AG09319 (cell line): ENCODE data around the gene PLCH1.

ENCODE experiments used
- DNase-seq: peaks from one replicate; pipeline ENCODE4 v3.0.0-alpha.2; 2010; ENCODE audit warnings: low read depth; ENCODE audit errors: extremely low read depth
- CTCF ChIP-seq: IDR thresholded peaks from 2 replicates; pipeline ENCODE4 v1.5.1; 2011; ENCODE audit warnings: low read depth, mild to moderate bottlenecking, inconsistent platforms, low read length, moderate library complexity

PLCH1 gene

GRCh38 chr3:155435821-155436220 is 309.1 kb downstream of the PLCH1 start:
- DNase-seq: peak; percentile 35
- TF ChIP-seq CTCF: no peak

GRCh38 chr3:155431856-155432570 is 312.9 kb downstream of the PLCH1 start:
- no peak for DNase-seq
- no peak for TF ChIP-seq CTCF

GRCh38 chr3:155428563-155428962 is 316.3 kb downstream of the PLCH1 start:
- DNase-seq: peak; percentile 56
- TF ChIP-seq CTCF: no peak

- DNase-seq: no peak
- no peak for TF ChIP-seq CTCF
Measured at GRCh38 chr3:155426524-155427230, 318.2 kb downstream of the PLCH1 start.

- DNase-seq: no peak
- TF ChIP-seq CTCF: no peak
Measured at GRCh38 chr3:155425396-155425795, 319.5 kb downstream of the PLCH1 start.

GRCh38 chr3:155424323-155424710 is 320.6 kb downstream of the PLCH1 start:
- no peak for TF ChIP-seq CTCF
- no peak for DNase-seq

GRCh38 chr3:155423526-155424322 is 321.1 kb downstream of the PLCH1 start:
- TF ChIP-seq CTCF: no peak
- no peak for DNase-seq
